HepG2 (cell line): ENCODE data around the gene SOS2. TPM values are rescaled to one million over a fixed set of nuclear protein-coding genes. Genes with fewer than 3 reads are reported as not detected.

Experiments used
- ATAC-seq: fragments of 200-7000 bp; cut with Tn5 transposase; 3 replicates; pipeline ENCODE4 v1.9.1; 2020; ENCODE audit warnings: mild to moderate bottlenecking, moderate library complexity
- BruUV-seq: library from RNA; stranded (reverse); fragments of 400-500 nt; replicated peaks from 2 replicates; lab custom pipeline; 2021; lab: Mats Ljungman, UMichigan
- CTCF ChIA-PET: fragments of 300-600 bp; formaldehyde crosslinking; extraction: SDS; loops from one replicate; lab custom pipeline; 2021; ENCODE audit warnings: low total read pairs, inconsistent platforms, low intra/inter-chr PET ratio; lab: Yijun Ruan, JAX
- POLR2A ChIA-PET: fragments of 350-600 bp; sonication (Branson Sonifier 250); formaldehyde crosslinking; loops from one replicate; lab custom pipeline; 2020; ENCODE audit warnings: antibody characterized with exemption, inconsistent platforms; lab: Yijun Ruan, JAX
- DNase-seq: peaks from one replicate; pipeline ENCODE4 v3.0.0-alpha.2; 2015; ENCODE audit warnings: low spot score
- FAIRE-seq: peaks from 3 replicates; lab custom pipeline; 2011; peaks lifted over from hg19 to GRCh38; lab: Jason Lieb, UNC
- H2AFZ ChIP-seq: one replicate; pipeline ENCODE4 v1.6.1; 2011; ENCODE audit warnings: low read length, inconsistent platforms
- H3K27ac ChIP-seq: fragments of 300-600 bp; 3 replicates; pipeline ENCODE4 v1.8.0; 2011; ENCODE audit warnings: mixed run types, mild to moderate bottlenecking, mixed read lengths, low read length, inconsistent platforms; ENCODE audit not compliant: insufficient read depth; ENCODE audit errors: extremely low read length
- H3K27me3 ChIP-seq, 2 experiments: fragments of 200-600 bp in 1 of 2; 2 replicates in 1 of 2; 3 replicates in 1 of 2; pipeline versions ENCODE4 v1.6.0 to v1.8.0; 2011; ENCODE audit warnings: low read length in 2 of 2, mild to moderate bottlenecking in 2 of 2, moderate library complexity in 2 of 2, inconsistent platforms in 1 of 2; ENCODE audit not compliant: insufficient read depth in 2 of 2, control insufficient read depth in 1 of 2
- H3K36me3 ChIP-seq, 2 experiments: fragments of 200-600 bp in 1 of 2; replicated peaks in 1 of 2; 2 replicates in 1 of 2; 3 replicates in 1 of 2; pipeline versions ENCODE4 v1.5.1 to v1.8.0; 2011; ENCODE audit warnings: low read length in 2 of 2, inconsistent platforms in 1 of 2; ENCODE audit not compliant: insufficient read depth in 2 of 2, control insufficient read depth in 1 of 2
- H3K4me1 ChIP-seq: 2 replicates; pipeline ENCODE4 v1.5.1; 2012; ENCODE audit warnings: low read length, inconsistent platforms; ENCODE audit not compliant: insufficient read depth
- H3K4me2 ChIP-seq: 2 replicates; pipeline ENCODE4 v1.6.0; 2011; ENCODE audit warnings: low read depth, low read length, inconsistent platforms
- H3K4me3 ChIP-seq, 3 experiments: fragments of 200-600 bp in 1 of 3; sonication (generic), shearing (Covaris generic) in 1 of 3; replicated peaks in 1 of 3; 2 replicates each; pipeline ENCODE4 v1.5.1; 2011 to 2016; ENCODE audit warnings: low read length in 3 of 3, inconsistent platforms in 2 of 3, low read depth in 2 of 3, mild to moderate bottlenecking in 2 of 3, control low read depth in 1 of 3, mixed read lengths in 1 of 3; ENCODE audit not compliant: insufficient read depth in 1 of 3
- H3K79me2 ChIP-seq: one replicate; pipeline ENCODE4 v1.6.1; 2011; ENCODE audit warnings: low read length, inconsistent platforms; ENCODE audit not compliant: insufficient read depth
- H3K9ac ChIP-seq: 2 replicates; pipeline ENCODE4 v1.6.0; 2011; ENCODE audit warnings: mild to moderate bottlenecking, low read depth, low read length, inconsistent platforms; ENCODE audit not compliant: insufficient read depth
- H3K9me3 ChIP-seq: 2 replicates; pipeline ENCODE4 v1.5.1; 2012; ENCODE audit warnings: mild to moderate bottlenecking, low read length
- H4K20me1 ChIP-seq: 2 replicates; pipeline ENCODE4 v1.6.0; 2011; ENCODE audit warnings: inconsistent platforms, mild to moderate bottlenecking, low read length, moderate library complexity; ENCODE audit not compliant: insufficient read depth
- BATF2 ChIP-seq: sonication (generic); formaldehyde crosslinking; IDR thresholded peaks from 2 replicates; pipeline ENCODE4 v1.8.0; 2022; ENCODE audit warnings: mild to moderate bottlenecking, missing genetic modification reagents, moderate library complexity
- BCL6 ChIP-seq: IDR thresholded peaks from 2 replicates; pipeline ENCODE4 v1.6.1; 2016; ENCODE audit warnings: missing genetic modification reagents, missing compliant biosample characterization
- EHMT2 ChIP-seq: fragments of 200-600 bp; sonication (generic); IDR thresholded peaks from 2 replicates; pipeline ENCODE4 v1.7.0; 2017; ENCODE audit warnings: antibody characterized with exemption, low read depth, low read length, borderline replicate concordance
- MEIS1 ChIP-seq: sonication (generic); formaldehyde crosslinking; IDR thresholded peaks from 2 replicates; pipeline ENCODE4 v1.9.0; 2021; ENCODE audit warnings: mild to moderate bottlenecking, missing genetic modification reagents, moderate library complexity, borderline replicate concordance
- NFKBIZ ChIP-seq: IDR thresholded peaks from 2 replicates; pipeline ENCODE4 v1.6.1; 2018; ENCODE audit warnings: missing genetic modification reagents, missing compliant biosample characterization
- PHF21A ChIP-seq: sonication (generic); formaldehyde crosslinking; IDR thresholded peaks from 2 replicates; pipeline ENCODE4 v1.5.0; 2020; ENCODE audit warnings: mild to moderate bottlenecking, missing genetic modification reagents
- POLR2AphosphoS5 ChIP-seq: IDR thresholded peaks from 2 replicates; pipeline ENCODE4 v1.6.1; 2012; ENCODE audit warnings: low read depth, low read length
- RBFOX2 ChIP-seq: fragments of 200-400 bp; formaldehyde crosslinking; IDR thresholded peaks from 2 replicates; pipeline ENCODE4 v1.6.1; 2017; ENCODE audit warnings: low read depth, mild to moderate bottlenecking, low read length
- RCOR2 ChIP-seq: IDR thresholded peaks from 2 replicates; pipeline ENCODE4 v1.6.1; 2016; ENCODE audit warnings: missing biosample characterization, missing genetic modification reagents
- SRF ChIP-seq: IDR thresholded peaks from 2 replicates; pipeline ENCODE4 v1.6.1; 2011; ENCODE audit warnings: mild to moderate bottlenecking, low read depth, low read length, moderate library complexity
- SRSF1 ChIP-seq: fragments of 200-400 bp; formaldehyde crosslinking; optimal IDR thresholded peaks from 2 replicates; pipeline ENCODE3; 2017; ENCODE audit warnings: mild to moderate bottlenecking, low read depth, low read length, moderate library complexity
- TCF7L2 ChIP-seq: IDR thresholded peaks from 2 replicates; pipeline ENCODE4 v1.6.1; 2011; ENCODE audit warnings: mild to moderate bottlenecking, low read depth, low read length, moderate library complexity
- TEAD3 ChIP-seq: optimal IDR thresholded peaks from 2 replicates; pipeline ENCODE3; 2016; ENCODE audit warnings: borderline replicate concordance
- THYN1 ChIP-seq: sonication (generic); formaldehyde crosslinking; IDR thresholded peaks from 2 replicates; pipeline ENCODE4 v1.8.1; 2023; ENCODE audit warnings: low read depth, mild to moderate bottlenecking, moderate library complexity, missing genetic modification reagents, borderline replicate concordance
- YEATS4 ChIP-seq: sonication (generic); formaldehyde crosslinking; IDR thresholded peaks from 2 replicates; pipeline ENCODE4 v1.4.0; 2020; ENCODE audit warnings: missing genetic modification reagents, borderline replicate concordance
- ZNF552 ChIP-seq: sonication (generic); formaldehyde crosslinking; IDR thresholded peaks from 2 replicates; pipeline ENCODE4 v1.9.0; 2022; ENCODE audit warnings: missing genetic modification reagents, mild to moderate bottlenecking, borderline replicate concordance
- ZNF678 ChIP-seq: sonication (generic); formaldehyde crosslinking; IDR thresholded peaks from 2 replicates; pipeline ENCODE4 v1.4.0; 2020; ENCODE audit warnings: mild to moderate bottlenecking, missing genetic modification reagents
- WGBS: methylation state at CpG from one replicate; pipeline ENCODE4 v1.1.6; 2017; ENCODE audit warnings: low lambda C conversion rate; 5-methylcytosine and 5-hydroxymethylcytosine counted together
- in situ Hi-C: cut with HindIII; loops from 2 replicates; pipeline ENCODE4 v1.10.0; 2017; ENCODE audit warnings: low pct_unique_long_range_greater_than_20kb; ENCODE audit not compliant: extremely low pct_ligation_motif_present
- intact Hi-C: fragments of 100-400 bp; cut with micrococcal nuclease; formaldehyde crosslinking; loops from one replicate; pipeline ENCODE4 v1.10.0; 2022; ENCODE audit not compliant: unreplicated experiment
- polyA plus RNA-seq, 8 experiments: library from polyadenylated mRNA; depleted of rRNA in 3 of 8; stranded (reverse) in 7 of 8; unstranded in 1 of 8; fragments of >200 nt; fragmentation: Illumina TruSeq in 4 of 8; extraction: Trizol in 4 of 8; gene quantifications; 2 replicates each; pipeline versions ENCODE4 v1.2.1 to v1.2.3, GENCODE V29; 2011 to 2016; ENCODE audit warnings: low read depth in 4 of 8, missing spikeins in 1 of 8, mixed read lengths in 1 of 8; ENCODE audit not compliant: insufficient read depth in 1 of 8
- total RNA-seq, 5 experiments: library from RNA; depleted of rRNA; stranded (reverse); fragments of >200 nt; fragmentation: Illumina TruSeq; extraction: Trizol; gene quantifications; 2 replicates each; pipeline ENCODE4 v1.2.3, GENCODE V29; 2016; ENCODE audit warnings: low read depth in 1 of 5
- TF ChIP-seq, protein P1 (sequence below): sonication (generic); formaldehyde crosslinking; IDR thresholded peaks from 2 replicates; pipeline ENCODE4 v1.4.0; 2020; ENCODE audit warnings: missing genetic modification reagents, borderline replicate concordance

SOS2 gene
- total and polyA plus RNA-seq, 2 of the 13 experiments (the other 11 are each of a cell fraction or from before 2014, with no cell fraction given), result 9.3 to 12.1 TPM

DNA sequence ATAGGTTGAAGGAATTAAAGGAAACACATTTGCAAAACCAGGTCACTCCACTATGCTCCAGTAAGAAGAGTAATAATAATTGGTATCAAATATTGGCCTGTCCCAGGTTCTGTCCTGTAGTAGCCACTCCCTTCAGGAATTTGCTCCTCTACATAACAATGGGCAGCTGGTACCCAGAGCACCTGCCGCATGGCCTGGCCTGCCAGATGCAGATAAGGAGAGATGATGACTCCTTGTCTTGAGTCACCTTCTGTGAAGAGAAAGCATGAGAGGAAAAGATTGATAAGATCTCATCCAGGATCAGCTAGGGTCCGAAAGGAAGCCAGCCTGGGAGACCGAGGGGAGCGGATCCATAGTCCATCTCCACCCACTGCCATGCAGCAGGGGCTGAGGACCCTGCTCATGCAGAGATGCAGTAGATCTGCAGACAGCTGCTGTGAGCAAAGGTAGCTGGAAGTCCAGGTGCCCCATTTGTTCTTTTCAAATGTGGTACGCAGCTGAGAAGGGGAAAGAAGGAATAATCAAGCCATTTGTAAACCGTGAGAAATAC lies 139.3 kb downstream of the SOS2 start:
- 52% methylated on average over 6 of the region's 6 CpGs for WGBS
- POLR2A ChIA-PET, result interaction anchor here (0.6 kb wide), 1 partner anchor 244 kb away, joined by 3 read pairs; no protein-coding TSS in a partner anchor
- no peak for ATAC-seq

More for the DNA sequence above, 139.3 kb downstream of the SOS2 start:
- Histone ChIP-seq H3K4me1 (peaks cover 6% of the 10 kb centered on the region; the same call in 1 of the 2 replicates), H3K4me3 (no peak overlapping the region), H2AFZ (no peak overlapping the region), H3K27me3 (peaks cover 2 to 3% of the 10 kb centered on the region in 2 experiments; a peak in 1 of 5 replicates)
- TF ChIP-seq BCL6 (CRISPR knock-in tag) (no peak), MEIS1 (CRISPR knock-in tag) (no peak), ZNF552 (no peak), EHMT2 (no peak), POLR2AphosphoS5 (no peak), RCOR2 (CRISPR knock-in tag) (no peak), SRF (no peak), ZNF678 (CRISPR knock-in tag) (no peak), TEAD3 (CRISPR knock-in tag) (no peak), RBFOX2 (no peak), NFKBIZ (CRISPR knock-in tag) (no peak), THYN1 (CRISPR knock-in tag) (no peak), SRSF1 (no peak), PHF21A (no peak), BATF2 (no peak), YEATS4 (CRISPR knock-in tag) (no peak), TCF7L2 (no peak)
- TF ChIP-seq, protein P1, sequence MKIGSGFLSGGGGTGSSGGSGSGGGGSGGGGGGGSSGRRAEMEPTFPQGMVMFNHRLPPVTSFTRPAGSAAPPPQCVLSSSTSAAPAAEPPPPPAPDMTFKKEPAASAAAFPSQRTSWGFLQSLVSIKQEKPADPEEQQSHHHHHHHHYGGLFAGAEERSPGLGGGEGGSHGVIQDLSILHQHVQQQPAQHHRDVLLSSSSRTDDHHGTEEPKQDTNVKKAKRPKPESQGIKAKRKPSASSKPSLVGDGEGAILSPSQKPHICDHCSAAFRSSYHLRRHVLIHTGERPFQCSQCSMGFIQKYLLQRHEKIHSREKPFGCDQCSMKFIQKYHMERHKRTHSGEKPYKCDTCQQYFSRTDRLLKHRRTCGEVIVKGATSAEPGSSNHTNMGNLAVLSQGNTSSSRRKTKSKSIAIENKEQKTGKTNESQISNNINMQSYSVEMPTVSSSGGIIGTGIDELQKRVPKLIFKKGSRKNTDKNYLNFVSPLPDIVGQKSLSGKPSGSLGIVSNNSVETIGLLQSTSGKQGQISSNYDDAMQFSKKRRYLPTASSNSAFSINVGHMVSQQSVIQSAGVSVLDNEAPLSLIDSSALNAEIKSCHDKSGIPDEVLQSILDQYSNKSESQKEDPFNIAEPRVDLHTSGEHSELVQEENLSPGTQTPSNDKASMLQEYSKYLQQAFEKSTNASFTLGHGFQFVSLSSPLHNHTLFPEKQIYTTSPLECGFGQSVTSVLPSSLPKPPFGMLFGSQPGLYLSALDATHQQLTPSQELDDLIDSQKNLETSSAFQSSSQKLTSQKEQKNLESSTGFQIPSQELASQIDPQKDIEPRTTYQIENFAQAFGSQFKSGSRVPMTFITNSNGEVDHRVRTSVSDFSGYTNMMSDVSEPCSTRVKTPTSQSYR (CRISPR knock-in tag), result no peak
- TF ChIP-seq, all 625 proteins: peak for 0
- H3K27ac ChIP-seq, result no peak overlapping the region
- H4K20me1 ChIP-seq, result no peaks in the 10 kb centered on the region
- in situ Hi-C loops, result no loop called here
- CTCF ChIA-PET, result no interaction called here
- H3K36me3 ChIP-seq, result no peaks in the 10 kb centered on the region
- intact Hi-C loops, result no loop called here
- DNase-seq (no peak), FAIRE-seq (no peak)
- no peaks in the 10 kb centered on the region for H3K9me3 ChIP-seq
- H3K79me2 ChIP-seq, result no peaks in the 10 kb centered on the region
- H3K4me2 ChIP-seq, result no peak overlapping the region
- no peak overlapping the region for H3K9ac ChIP-seq
- no TSS peak for BruUV-seq
